Right atrium auricular region (tissue), 2 donors: ENCODE results near the gene MAGEB6. TPM values are rescaled to one million over a fixed set of nuclear protein-coding genes. Genes with fewer than 3 reads are reported as not detected.

Experiments
- DNase-seq: peaks from one replicate; pipeline ENCODE4 v3.0.0-alpha.2; 2019; ENCODE audit warnings: low spot score
- H3K27ac ChIP-seq, 2 donors: fragments of 200-600 bp; sonication (generic); 1 replicate in 1 of 2; 2 replicates in 1 of 2; pipeline ENCODE4 v1.5.1; 2016 to 2019
- H3K27me3 ChIP-seq, 2 donors: fragments of 200-600 bp; sonication (generic); one replicate each; pipeline versions ENCODE4 v1.5.1 to v1.6.0; 2017 to 2019
- H3K36me3 ChIP-seq: fragments of 200-600 bp; sonication (generic); one replicate; pipeline ENCODE4 v1.5.1; 2016
- H3K4me1 ChIP-seq, 2 donors: fragments of 200-600 bp; sonication (generic); one replicate each; pipeline versions ENCODE4 v1.5.1 to v1.6.0; 2017 to 2019
- H3K4me3 ChIP-seq, 2 donors: fragments of 200-600 bp; sonication (generic); 1 replicate in 1 of 2; 2 replicates in 1 of 2; pipeline ENCODE4 v1.5.1; 2017 to 2019; ENCODE audit warnings: mild to moderate bottlenecking in 1 of 2, moderate library complexity in 1 of 2
- H3K9me3 ChIP-seq, 2 donors: fragments of 200-600 bp; sonication (generic); one replicate each; pipeline ENCODE4 v1.5.1; 2019
- CTCF ChIP-seq, 2 donors: fragments of 200-600 bp; sonication (generic); IDR thresholded peaks; one replicate each; pipeline ENCODE4 v1.5.1; 2019; ENCODE audit warnings: antibody characterized with exemption in 2 of 2
- total RNA-seq, 2 donors: library from RNA; depleted of rRNA; stranded (reverse); fragments of >200 nt; gene quantifications; one replicate each; pipeline ENCODE4 v1.1.0, GENCODE V29; 2016

Gene MAGEB6
- total RNA-seq, 2 donors from 2014 or later, result not detected

- no peak for TF ChIP-seq CTCF (IDR thresholded peaks at IDR 0.05)
- DNase-seq, result no peak
- Histone ChIP-seq H3K36me3 (no peaks in the 10 kb centered on the region), H3K9me3 (no peaks in the 10 kb centered on the region), H3K4me3 (no peak within 1 kb of the TSS), H3K4me1 (no peaks in the 10 kb centered on the region), H3K27ac (no peak within 1 kb of the TSS), H3K27me3 (no peaks in the 10 kb centered on the region)
These were observed 23.6 kb downstream of the MAGEB6 start, which contains the start of gene MAGEB5 for GRCh38 chrX:26215869-26216268. Gene MAGEB5 (plus strand): TSS chrX:26216169. CDS start chrX:26217302, 1,133 bp downstream.

GRCh38 chrX:26219351-26219750, 27.1 kb downstream of the MAGEB6 start:
- Histone ChIP-seq H3K27ac (no peak overlapping the region), H3K4me3 (no peak overlapping the region), H3K4me1 (no peaks in the 10 kb centered on the region), H3K36me3 (no peaks in the 10 kb centered on the region), H3K9me3 (no peaks in the 10 kb centered on the region), H3K27me3 (no peaks in the 10 kb centered on the region)
- no peak for DNase-seq
- no peak for TF ChIP-seq CTCF (IDR thresholded peaks at IDR 0.05)

GRCh38 chrX:26234177-26234576, 41.9 kb downstream of the MAGEB6 start:
- TF ChIP-seq CTCF (IDR thresholded peaks at IDR 0.05), result no peak
- no peaks in the 10 kb centered on the region for H3K27me3 ChIP-seq

More at GRCh38 chrX:26234177-26234576, 41.9 kb downstream of the MAGEB6 start:
- H3K36me3 ChIP-seq, result no peaks in the 10 kb centered on the region
- no peaks in the 10 kb centered on the region for H3K9me3 ChIP-seq
- no peaks in the 10 kb centered on the region for H3K4me1 ChIP-seq
- H3K27ac ChIP-seq, result no peak overlapping the region
- no peak for DNase-seq
- H3K4me3 ChIP-seq, result no peak overlapping the region

Other genes starting within 250 kb of the MAGEB6 start
- gene MAGEB18, start 54.1 kb upstream of the MAGEB6 start, total RNA-seq, result not detected
- not detected for gene MAGEB6B, start 31.8 kb upstream of the MAGEB6 start, total RNA-seq
- gene MAGEB5, start 23.7 kb downstream of the MAGEB6 start, total RNA-seq, result not detected